Activated CD8-positive, alpha-beta memory T cell treated with anti-CD3 and anti-CD28 coated beads for 1 hour (primary cell): ENCODE results near the gene ST7.
"Not testable (repeated sequence)": the region's sequence is repeated elsewhere in the genome, so short reads cannot be mapped to it uniquely, and the experiment has no call there.

Experiments
- DNase-seq, 2 donors: peaks; one replicate each; pipeline ENCODE4 v3.0.0-alpha.2; 2020; ENCODE audit warnings: low read depth in 1 of 2; ENCODE audit errors: extremely low read depth in 1 of 2

Gene ST7

GRCh38 chr7:116971869-116972268, 18.6 kb downstream of the ST7 start:
- DNase-seq: no peak

DNA sequence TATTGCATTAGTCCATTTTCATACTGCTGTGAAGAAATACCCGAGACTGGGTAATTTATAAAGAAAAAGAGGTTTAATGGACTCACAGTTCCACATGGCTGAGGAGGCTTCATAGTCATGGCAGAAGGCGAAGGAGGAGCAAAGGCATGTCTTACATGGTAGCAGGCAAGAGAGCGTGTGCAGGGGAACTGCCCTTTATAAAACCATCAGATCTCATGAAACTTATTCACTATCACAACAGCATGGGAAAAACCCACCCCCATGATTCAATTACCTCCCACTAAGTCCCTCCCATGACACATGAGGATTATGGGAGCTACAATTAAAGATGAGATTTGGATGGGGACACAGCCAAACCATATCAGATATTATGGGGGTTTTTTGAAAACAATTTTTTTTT, 21.7 kb downstream of the ST7 start:
- DNase-seq: not testable (repeated sequence)

DNA sequence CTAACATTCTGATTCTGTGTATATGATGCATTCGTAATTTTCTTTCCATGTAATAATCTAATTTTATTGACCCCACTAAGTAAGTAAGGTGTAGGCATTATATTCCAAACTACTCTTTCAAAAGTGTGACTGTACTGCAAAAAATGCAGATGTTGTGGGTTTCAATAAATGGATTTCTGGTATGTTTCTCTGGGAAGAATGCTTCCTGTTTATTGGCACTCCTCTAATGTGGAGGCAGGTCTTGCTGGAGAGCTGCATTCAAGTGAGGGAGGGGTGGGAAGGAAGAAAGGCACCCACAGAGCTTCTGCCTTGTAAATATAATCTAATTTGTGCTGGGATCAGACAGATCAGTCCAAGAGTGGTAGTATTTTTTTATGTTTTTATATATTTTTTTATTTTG, 23.9 kb downstream of the ST7 start:
- DNase-seq: no peak

GRCh38 chr7:116978006-116978405, 24.7 kb downstream of the ST7 start:
- DNase-seq: no peak

GRCh38 chr7:116979430-116979829, 26.1 kb downstream of the ST7 start:
- DNase-seq: no peak

- no peak for DNase-seq
Measured at GRCh38 chr7:116980354-116980753, 27.1 kb downstream of the ST7 start.

- no peak for DNase-seq
Measured at GRCh38 chr7:116981939-116982338, 28.6 kb downstream of the ST7 start.

GRCh38 chr7:116984511-116984910, 31.2 kb downstream of the ST7 start:
- DNase-seq: no peak

GRCh38 chr7:116984917-116985316, 31.6 kb downstream of the ST7 start:
- DNase-seq: no peak

- DNase-seq: no peak
Measured at GRCh38 chr7:116985575-116985974, 32.3 kb downstream of the ST7 start.

- DNase-seq: no peak
Measured at GRCh38 chr7:116986611-116987565, 33.6 kb downstream of the ST7 start.

DNA sequence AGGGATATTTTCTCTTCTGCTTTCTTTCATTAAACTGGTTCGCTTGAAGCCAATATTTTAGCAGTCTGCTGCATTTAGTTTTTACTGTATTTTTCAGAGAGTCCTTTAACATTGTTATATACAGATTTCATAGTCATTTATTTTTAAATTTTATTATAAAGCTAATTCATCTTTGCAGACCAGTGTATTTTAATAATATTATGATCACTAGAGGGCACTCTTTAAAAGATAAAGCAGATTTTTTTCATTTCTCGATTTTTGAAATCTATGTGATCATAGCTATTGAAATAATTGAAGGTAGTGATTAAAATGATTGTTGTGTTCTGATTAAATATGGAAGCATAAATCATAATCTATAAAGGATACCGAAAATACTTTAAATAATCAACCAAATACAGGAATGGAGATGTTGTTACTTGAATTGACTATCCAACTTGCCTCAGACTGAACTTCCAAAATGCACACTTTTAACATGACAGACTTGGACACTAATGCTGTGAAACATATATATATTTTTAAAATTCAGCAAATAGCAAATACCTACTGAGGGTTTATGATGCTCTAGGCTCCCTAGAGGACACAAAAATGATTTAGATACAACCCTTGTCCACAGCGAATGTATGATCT, 35.2 kb downstream of the ST7 start:
- no peak for DNase-seq

- DNase-seq: no peak
Measured at GRCh38 chr7:116990056-116990455, 36.8 kb downstream of the ST7 start.

GRCh38 chr7:116991233-116991632, 37.9 kb downstream of the ST7 start:
- no peak for DNase-seq

- no peak for DNase-seq
Measured at GRCh38 chr7:116994611-116995010, 41.3 kb downstream of the ST7 start.

DNA sequence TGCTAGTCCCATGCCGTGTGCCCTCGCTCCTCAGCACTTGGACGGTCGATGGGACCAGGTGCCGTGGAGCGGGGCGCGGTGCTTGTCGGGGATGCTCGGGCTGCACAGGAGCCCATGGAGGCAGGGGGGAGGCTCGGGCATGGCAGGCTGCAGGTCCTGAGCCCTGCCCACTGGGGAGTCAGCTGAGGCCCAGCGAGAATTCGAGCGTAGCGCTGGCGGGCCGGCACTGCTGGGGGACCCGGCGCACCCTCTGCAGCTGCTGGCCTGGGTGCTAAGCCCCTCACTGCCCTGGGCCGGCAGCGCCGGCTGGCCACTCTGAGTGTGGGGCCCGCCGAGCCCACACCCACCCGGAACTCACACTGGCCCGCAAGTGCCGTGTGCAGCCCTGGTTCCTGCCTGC, 44.7 kb downstream of the ST7 start:
- no peak for DNase-seq

DNA sequence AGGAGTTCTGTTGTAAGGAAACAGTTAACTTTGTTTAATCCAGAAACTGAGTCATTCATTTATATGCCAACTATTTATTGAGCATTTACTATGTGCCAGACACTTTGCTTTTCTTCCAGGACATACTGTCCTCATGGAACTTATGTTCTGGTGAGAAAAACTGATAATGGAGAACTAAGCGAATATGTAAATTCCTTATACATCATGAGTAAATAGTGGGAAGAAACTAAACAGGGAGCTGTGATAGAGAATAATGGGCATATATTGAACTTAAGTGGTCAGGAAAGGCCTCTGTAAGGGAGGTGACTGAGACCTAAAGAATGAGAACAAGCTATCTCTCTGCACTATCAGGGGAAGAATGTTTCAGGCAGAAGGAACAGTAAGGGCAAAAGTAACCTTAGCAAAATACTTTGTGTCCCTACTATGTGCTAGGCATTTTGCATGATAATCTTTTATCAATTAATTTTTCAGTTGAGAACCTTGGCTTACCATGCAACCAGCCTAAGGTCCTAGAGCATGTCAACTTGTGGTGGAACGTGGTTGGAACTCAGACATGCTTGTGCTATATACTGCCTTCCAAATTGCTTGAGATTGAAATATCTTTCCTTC, 45.4 kb downstream of the ST7 start:
- DNase-seq: no peak

DNA sequence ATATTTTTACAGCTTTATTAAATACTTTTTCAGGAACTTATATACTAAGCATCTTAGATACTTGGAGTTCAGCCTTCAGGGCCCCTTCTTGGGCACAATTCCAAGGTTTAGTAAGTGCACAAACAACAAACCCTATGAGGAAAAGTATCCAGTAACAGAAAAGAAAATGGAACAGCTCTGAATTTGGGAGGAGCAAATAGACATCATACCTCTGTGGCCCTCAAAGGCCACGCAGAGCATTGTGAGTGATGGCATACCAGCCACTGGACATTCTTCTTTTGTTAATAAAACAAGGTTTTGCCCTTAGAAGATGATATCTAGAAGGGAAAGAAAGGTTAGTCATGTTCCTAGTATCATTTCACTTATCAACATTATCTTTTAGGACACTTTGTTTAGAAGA, 46.0 kb downstream of the ST7 start:
- no peak for DNase-seq

DNA sequence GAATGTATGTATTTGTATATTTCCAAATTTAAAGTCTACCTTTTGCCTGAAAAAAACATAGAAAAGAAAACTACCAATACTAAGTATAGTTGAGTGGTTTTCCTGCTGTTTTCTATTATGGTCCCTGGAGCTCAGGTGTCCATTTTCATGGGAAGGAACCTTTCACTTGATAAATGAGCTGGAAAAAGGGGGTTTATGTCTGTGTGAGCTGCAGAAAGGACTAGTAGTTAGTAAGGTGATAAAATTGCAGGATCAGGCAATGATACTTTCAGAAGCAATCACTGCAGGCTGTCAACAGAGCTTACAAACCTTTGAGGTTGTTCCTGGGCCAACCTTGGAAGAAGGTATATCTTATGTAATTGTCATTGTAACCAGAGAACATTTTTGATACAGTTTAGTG, 48.0 kb downstream of the ST7 start:
- no peak for DNase-seq

GRCh38 chr7:117004899-117005298, 51.6 kb downstream of the ST7 start:
- no peak for DNase-seq

DNA sequence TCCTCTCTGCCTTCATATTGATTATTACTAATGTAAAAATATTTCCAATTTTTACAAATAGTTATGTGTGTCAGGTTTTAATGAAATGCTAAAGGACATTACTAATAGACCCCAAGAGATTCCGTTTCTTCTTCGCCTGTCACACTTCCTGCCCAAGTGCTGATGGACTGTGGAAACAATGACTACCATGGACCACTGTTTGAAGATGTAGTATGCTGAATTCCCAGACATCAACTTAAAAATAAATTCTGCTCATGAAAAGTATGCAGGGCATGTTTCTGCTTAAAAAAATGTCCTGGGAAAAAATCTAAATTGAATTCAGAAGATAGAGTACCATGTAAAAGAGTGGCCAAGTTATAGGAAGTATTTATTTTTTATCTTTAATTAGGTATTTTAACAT, 52.1 kb downstream of the ST7 start:
- no peak for DNase-seq
